GM18909 (cell line): Measurements from ENCODE around the gene CYP2S1.
"Not testable (repeated sequence)": the region's sequence is repeated elsewhere in the genome, so short reads cannot be mapped to it uniquely, and the experiment has no call there.

Experiments used
- ATAC-seq: cut with Tn5 transposase; IDR thresholded peaks from one replicate; pipeline ENCODE4 v1.9.1; 2021; ENCODE audit warnings: mild to moderate bottlenecking; ENCODE audit not compliant: unreplicated experiment, poor library complexity

CYP2S1 gene

DNA sequence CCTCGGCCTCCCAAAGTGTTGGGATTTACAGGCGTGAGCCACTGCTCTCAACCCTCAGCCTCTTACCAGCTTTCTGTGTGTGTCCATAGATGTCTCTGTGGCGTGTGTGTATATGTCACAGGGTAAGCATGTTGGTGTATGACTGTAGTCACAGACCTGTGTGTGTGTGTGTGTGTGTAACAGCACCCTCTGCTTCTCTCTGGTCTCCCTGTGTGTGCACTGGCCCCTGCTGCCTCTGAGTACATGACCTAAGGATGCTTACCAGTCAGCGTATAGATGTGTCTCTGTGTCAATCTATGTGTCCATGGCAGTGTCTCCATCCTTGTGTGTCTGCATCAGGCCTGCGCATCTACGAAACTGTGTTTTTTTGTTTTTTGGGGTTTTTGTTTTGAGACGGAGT, 31.6 kb downstream of the CYP2S1 start:
- no peak for ATAC-seq

DNA sequence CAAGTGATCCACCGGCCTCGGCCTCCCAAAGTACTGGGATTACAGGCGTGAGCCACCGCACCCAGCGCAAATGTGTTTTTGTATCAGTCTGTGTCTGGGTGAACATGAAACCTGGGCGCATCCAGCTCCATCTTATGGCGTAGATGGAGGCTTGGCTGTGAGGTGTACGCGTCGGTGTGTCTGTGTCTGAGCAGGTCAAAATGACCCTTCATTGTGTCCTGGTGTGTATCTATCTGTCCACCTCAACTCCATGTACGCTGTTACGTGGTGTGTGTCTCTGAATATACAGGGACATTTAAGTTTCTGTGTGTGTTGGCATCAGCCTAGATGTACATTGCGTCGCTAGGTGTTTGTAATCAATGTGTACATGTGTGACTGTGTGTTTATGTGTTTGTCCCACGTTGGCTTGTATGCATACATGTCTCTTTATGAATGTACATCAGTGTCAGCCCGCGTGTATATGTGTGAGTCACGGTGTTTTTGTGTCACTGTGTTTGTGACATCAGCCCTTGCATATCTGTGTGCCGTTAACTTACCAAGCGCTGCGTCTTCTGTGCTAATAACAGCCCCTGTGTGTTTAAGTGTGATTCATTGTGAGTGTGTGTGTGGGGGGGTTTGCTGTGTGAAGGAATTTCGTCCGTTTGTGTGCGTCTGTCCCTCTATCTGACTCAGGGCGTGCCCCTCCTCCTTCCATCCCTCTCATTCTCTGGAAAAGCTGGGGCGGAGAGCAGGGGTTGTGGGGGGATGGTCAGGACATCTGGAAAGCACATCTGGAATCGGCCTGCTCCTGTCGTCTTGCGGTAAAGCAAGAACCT, 32.4 kb downstream of the CYP2S1 start:
- ATAC-seq, result no peak

DNA sequence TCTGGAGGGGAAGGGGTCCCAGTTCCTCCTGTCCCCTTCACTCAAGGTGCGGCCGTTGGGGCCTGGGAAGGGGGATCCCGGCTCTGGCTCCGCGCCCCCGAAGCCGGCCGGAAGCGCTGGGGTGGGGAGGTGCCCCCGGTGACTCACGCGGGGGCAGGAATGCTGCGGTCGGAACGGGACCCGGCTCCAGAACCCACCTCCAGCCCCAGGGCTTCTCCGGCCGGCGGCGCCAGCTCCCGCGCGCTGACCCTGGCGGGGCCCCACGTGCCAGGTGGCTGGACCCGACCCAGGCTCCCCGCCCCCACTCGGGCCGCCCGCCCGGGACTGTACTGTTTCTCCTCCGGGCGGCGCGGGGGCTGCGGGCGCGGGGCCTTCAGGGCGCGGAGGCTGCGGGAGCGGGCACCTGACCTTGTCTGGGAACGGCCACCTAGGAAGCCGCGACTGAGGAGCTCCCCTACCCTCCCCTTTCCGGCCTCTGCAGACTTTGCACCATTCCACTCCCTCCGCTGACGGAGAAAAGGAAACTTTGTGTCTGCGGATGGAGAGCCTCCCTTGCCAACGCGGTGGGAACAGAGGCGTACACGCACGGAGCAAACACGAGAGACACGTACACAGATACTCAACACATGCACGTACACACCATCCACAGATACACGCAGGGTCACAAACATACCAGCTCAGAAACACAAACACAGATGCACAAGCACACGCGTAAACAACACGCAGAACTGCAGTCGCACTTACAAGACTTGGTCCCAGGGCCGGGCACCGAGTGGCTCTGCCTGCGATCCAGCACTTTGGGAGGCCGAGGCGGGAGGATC, 33.2 kb downstream of the CYP2S1 start:
- no peak for ATAC-seq

- ATAC-seq, result no peak
Observed at GRCh38 chr19:41226874-41227390, 33.9 kb downstream of the CYP2S1 start.

GRCh38 chr19:41228486-41228885, 35.5 kb downstream of the CYP2S1 start:
- ATAC-seq, result no peak

- not testable (repeated sequence) for ATAC-seq
Observed at GRCh38 chr19:41229338-41229737, 36.3 kb downstream of the CYP2S1 start.

DNA sequence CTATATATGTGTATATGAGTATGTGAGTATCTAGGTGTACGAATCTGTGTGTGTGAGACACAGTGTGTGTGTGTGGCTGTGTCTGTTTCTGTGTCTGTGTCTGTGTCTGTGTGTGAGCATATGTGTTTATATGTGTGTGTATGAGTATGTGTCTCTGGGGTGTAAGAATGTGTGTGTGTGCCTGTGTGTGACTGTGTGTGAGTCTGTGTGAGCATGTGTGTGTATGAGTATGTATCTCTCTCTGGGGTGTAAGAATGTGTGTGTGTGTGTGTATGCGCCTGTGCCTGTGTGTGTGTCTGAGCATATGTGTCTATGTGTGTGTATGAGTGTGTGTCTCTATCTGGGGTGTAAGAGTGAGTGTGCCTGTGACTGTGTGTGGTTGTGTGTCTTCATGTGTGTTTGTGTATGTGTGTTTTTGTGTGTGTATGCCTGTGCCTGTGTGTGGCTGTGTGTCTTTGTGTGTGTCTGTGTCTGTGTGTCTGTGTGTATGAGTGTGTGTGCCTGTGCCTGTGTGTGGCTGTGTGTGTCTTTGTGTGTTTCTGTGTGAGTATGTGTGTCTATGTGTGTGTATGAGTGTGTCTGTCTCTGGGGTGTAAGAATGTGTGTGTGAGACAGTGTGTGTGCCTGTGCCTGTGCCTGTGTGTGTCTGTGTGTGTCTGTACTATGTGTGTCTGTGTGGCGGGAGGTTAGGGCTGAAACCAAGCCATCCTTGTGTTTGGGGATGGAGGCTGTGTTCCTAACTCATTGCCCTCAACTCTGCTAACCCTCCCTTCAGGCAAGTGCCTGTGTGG, 37.2 kb downstream of the CYP2S1 start:
- no peak for ATAC-seq

- ATAC-seq, result no peak
Observed at GRCh38 chr19:41232686-41233085, 39.7 kb downstream of the CYP2S1 start.

DNA sequence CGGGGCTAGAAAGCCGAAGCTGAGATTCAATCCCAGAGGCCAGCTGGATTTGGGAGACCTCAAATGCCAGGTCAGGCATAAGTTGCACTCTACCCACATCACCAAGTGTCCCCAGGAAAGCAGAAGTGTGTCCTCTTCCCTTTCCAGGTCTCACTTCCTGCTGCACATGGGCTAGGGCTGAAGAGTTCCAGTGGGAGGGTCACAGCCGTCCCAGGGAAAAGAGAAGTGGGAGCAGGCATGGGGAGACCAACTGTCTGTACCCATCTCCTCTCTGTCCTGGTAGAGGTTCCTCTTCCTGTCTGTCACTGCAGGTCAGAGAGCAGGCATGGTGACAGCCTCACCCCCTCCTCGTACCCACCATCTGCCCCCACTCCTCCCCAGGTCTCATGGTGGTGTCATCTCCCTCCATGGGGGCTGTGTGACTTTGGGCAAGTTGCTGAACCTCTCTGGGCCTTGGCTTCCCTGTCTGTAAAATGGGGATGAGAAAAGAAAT, 40.8 kb downstream of the CYP2S1 start:
- no peak for ATAC-seq

- ATAC-seq, result no peak
Observed at GRCh38 chr19:41234512-41235168, 41.6 kb downstream of the CYP2S1 start.

GRCh38 chr19:41235480-41235879, 42.5 kb downstream of the CYP2S1 start:
- no peak for ATAC-seq

- no peak for ATAC-seq
Observed at GRCh38 chr19:41238244-41238643, 45.2 kb downstream of the CYP2S1 start.

- no peak for ATAC-seq
Observed at GRCh38 chr19:41239363-41239762, 46.3 kb downstream of the CYP2S1 start.

GRCh38 chr19:41239961-41240574, 47.0 kb downstream of the CYP2S1 start:
- ATAC-seq, result no peak

DNA sequence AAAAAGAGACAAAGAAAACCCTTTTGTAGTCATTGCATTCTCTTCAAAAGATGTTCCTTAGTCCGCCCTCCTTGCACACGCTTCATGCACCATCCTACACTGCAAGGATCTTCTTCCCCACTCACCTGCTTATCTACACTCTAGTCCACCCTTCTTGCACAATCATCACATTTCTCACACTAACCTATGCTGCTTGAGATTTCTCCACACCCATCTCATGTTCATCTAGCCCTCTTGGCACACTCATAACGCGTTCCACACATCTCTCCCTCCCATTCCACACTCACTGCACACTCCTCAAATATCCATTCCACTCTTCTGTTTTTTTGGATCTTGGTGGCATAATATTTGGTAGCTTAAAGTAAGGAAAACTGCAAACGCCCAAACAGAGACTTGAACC, 48.8 kb downstream of the CYP2S1 start:
- no peak for ATAC-seq

DNA sequence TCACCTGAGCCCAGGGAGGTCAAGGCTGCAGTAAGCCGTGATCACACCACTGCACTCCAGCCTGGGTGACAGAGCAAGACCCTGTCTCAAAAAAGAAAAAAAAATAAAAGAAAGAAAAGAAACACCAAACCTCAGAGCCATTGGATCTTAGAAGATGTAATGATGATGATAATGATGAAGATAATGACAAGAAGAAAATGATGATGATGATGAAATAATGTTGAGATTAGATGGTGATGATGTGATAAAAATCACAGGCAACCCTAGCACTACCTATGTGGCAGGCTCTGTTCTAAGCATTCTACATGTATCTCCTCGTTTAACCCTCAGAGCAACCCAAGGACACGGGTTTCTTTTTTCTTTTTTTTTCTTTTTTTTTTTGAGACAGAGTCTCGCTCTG, 51.1 kb downstream of the CYP2S1 start:
- no peak for ATAC-seq

DNA sequence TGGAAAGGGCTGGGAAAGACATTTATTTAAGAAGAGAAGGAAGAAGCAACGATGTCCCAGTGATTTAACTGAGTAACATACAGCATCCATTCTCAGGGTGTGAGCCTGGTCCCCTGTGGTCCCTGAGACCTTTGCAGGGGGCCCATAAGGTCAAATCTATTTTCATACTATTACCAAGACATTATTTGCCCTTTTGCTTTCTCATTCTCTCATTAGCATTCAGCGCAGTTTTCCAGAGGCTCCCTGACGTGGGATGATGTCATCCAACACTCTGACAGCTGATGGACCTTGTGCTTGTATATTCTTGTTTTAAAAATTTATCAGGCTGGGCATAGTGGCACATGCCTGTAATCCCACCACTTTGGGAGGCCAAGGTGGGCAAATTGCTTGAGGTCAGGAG, 52.8 kb downstream of the CYP2S1 start:
- no peak for ATAC-seq

DNA sequence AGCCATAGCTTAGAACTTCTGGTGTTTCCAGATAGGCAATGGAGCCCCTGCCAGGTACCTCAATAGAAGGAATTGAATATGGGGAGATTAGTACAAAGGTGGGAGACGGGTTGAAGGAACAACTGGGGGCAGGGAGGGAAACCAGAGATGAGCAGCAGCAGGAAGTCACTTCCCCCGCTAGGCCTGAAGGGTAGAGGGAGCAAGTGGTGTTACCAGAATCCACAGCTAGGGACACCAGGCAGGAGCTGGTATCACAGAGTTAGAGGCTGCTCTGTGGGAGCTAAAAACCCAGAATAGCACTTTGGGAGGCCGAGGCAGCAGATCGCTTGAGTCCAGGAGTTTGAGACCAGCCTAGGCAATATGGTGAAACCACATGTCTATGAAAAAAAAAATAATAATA, 55.9 kb downstream of the CYP2S1 start:
- ATAC-seq, result no peak

DNA sequence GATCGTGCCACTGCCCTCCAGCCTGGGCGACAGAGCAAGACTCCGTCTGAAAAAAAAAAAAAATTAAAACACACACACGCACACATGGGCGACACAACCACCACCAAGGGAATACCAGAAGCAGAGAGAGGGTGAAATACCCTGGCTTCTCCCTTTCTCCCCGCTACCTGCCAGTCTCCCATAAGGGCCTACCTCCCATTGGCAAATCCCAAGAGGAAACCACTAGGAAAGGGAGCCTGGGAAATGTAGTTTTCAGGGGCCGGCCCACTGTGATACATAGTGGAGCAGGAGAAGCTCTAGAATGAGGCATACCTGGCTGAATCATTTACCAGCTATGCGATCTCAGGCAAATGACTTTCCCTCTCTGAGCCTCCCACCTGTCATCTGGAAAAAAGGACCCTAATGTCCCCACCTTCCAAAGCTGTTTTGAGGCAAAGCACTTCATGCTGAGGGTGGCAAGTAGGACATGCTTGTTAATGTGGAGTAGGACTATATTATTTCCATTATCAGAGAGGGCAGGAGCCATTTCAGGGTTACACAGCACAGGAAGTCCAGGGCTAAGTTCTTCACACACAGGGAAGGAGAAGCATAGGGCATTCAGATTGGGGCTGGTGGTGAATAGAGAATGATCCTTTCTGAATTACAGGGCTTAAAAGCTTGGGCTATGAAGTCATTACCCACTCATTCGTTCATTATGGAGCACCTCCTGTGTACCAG, 56.8 kb downstream of the CYP2S1 start:
- ATAC-seq, result no peak
